ENCODE results near the gene TPRN. TPM values are rescaled to one million over a fixed set of nuclear protein-coding genes. Genes with fewer than 3 reads are reported as not detected.

The TPRN gene
- total and polyA plus RNA-seq, 2 experiments from 2014 or later = 6.4 to 29.2 TPM

DNA sequence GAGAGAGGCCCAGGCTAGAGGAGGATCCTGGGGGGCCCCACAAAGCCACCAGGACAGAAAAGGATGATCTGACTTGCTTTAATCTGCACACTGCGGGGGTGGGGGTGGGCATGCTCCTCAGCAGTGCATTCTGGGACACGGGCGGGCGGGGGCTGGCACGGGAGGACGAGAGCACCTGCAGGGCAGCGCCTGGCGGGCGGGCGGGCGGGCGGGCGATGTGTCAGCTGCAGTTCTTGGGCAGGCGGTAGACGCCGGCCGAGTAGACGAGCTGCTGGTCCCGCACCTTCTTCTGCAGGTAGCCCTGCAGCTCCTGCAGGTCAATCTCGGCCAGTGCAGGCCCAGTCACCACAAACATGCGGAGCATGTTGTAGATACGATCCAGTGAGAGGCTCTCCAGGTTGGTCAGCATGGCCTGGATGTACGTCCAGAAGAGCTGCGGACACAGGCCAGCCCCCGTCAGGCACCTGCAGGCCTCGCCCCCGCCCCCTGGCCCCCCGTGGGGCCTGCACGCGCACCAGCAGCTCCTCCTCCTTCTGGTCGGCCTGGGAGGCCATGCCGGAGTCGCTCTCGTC lies 25.7 kb downstream of the TPRN start (continued):
- TF ChIP-seq, protein P1, sequence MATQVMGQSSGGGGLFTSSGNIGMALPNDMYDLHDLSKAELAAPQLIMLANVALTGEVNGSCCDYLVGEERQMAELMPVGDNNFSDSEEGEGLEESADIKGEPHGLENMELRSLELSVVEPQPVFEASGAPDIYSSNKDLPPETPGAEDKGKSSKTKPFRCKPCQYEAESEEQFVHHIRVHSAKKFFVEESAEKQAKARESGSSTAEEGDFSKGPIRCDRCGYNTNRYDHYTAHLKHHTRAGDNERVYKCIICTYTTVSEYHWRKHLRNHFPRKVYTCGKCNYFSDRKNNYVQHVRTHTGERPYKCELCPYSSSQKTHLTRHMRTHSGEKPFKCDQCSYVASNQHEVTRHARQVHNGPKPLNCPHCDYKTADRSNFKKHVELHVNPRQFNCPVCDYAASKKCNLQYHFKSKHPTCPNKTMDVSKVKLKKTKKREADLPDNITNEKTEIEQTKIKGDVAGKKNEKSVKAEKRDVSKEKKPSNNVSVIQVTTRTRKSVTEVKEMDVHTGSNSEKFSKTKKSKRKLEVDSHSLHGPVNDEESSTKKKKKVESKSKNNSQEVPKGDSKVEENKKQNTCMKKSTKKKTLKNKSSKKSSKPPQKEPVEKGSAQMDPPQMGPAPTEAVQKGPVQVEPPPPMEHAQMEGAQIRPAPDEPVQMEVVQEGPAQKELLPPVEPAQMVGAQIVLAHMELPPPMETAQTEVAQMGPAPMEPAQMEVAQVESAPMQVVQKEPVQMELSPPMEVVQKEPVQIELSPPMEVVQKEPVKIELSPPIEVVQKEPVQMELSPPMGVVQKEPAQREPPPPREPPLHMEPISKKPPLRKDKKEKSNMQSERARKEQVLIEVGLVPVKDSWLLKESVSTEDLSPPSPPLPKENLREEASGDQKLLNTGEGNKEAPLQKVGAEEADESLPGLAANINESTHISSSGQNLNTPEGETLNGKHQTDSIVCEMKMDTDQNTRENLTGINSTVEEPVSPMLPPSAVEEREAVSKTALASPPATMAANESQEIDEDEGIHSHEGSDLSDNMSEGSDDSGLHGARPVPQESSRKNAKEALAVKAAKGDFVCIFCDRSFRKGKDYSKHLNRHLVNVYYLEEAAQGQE (IDR thresholded peaks at IDR 0.05; ENCODE audit: unreplicated experiment) = no peak
- TF ChIP-seq STAT1 (IDR thresholded peaks at IDR 0.05; ENCODE audit: unreplicated experiment) (no peak), NANOG (IDR thresholded peaks at IDR 0.05; ENCODE audit: borderline replicate concordance) (no peak), EZH2 (IDR thresholded peaks at IDR 0.05; ENCODE audit: low read depth, unreplicated experiment) (no peak), POLR2AphosphoS5 (IDR thresholded peaks at IDR 0.05; ENCODE audit: low read depth) (no peak), ZNF331 (CRISPR knock-in tag; IDR thresholded peaks at IDR 0.05; ENCODE audit: low read depth) (no peak), CREB1 (CRISPR knock-in tag; IDR thresholded peaks at IDR 0.05; ENCODE audit: low read depth) (no peak), JUNB (IDR thresholded peaks at IDR 0.05; ENCODE audit: unreplicated experiment) (no peak)
- TF ChIP-seq, protein P2, sequence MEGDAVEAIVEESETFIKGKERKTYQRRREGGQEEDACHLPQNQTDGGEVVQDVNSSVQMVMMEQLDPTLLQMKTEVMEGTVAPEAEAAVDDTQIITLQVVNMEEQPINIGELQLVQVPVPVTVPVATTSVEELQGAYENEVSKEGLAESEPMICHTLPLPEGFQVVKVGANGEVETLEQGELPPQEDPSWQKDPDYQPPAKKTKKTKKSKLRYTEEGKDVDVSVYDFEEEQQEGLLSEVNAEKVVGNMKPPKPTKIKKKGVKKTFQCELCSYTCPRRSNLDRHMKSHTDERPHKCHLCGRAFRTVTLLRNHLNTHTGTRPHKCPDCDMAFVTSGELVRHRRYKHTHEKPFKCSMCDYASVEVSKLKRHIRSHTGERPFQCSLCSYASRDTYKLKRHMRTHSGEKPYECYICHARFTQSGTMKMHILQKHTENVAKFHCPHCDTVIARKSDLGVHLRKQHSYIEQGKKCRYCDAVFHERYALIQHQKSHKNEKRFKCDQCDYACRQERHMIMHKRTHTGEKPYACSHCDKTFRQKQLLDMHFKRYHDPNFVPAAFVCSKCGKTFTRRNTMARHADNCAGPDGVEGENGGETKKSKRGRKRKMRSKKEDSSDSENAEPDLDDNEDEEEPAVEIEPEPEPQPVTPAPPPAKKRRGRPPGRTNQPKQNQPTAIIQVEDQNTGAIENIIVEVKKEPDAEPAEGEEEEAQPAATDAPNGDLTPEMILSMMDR (conservative IDR thresholded peaks at IDR 0.05; ENCODE audit: low read depth in 2 of 2) = no peak

DNA sequence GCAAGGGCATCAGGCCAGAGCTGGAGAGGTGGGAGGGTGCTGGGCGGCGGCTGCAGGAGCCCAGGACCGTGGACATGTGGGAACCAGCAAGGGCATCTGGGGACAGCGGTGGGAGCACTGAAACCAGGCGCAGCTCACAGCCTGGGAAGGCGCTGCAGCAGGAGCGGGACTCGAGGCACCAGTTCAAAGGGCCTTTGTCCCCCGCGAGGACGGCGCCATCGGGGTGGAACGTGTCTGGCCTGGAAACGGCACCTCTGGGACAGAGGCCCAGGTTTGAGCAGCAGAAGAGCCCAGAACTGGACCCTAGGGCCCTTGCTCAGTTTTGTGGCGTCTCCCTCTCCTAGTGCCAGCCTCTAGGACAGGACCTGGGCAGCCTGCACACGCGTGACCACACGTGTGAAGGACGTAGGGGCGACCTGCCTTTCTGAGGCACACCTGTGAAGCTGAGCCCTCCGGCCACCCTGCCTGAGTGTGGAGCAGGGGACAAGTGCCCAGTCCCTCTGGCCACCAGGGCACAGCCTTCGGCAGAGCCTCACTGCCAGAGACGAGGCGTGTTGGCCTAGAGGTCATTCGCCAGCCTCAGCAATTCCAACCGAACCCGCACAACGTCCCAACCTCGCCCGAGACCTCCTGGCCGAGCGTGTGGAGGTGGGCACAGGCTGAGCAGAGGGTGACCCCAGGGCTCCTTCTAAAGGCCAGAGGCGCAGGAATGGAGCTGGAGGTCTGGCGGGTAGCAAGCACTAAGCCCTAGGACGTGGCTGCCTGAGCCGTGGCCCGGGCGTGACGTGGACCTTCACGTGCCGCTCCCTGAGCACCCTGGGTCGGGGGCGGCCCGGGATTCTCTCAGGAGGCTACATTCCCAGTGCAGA lies 26.5 kb downstream of the TPRN start:
- H3K9me3 Mint-ChIP-seq = no peaks in the 10 kb centered on the region
- H3K4me3 Mint-ChIP-seq = no peak overlapping the region
- no peak overlapping the region for H3K27ac Mint-ChIP-seq
- Histone ChIP-seq H3K4me2 (no peak overlapping the region), H3K4me1 (ENCODE audit: insufficient read depth) (no peaks in the 10 kb centered on the region), H2AFZ (no peak overlapping the region), H3K27me3 (ENCODE audit: insufficient read depth) (peaks cover 26% of the 10 kb centered on the region), H3K27ac (ENCODE audit: low read depth) (no peak overlapping the region), H3K9me2 (ENCODE audit: insufficient read depth) (no peaks in the 10 kb centered on the region), H4K20me1 (replicated peaks; ENCODE audit: insufficient read depth) (no peaks in the 10 kb centered on the region), H3F3A (replicated peaks; ENCODE audit: low read depth) (peaks cover 7% of the 10 kb centered on the region; the same call in 1 of the 2 replicates), H3K79me2 (replicated peaks; ENCODE audit: insufficient read depth) (no peaks in the 10 kb centered on the region), H3K4me3 (no peak overlapping the region), H3K36me3 (ENCODE audit: insufficient read depth) (no peaks in the 10 kb centered on the region)
- H3K27me3 Mint-ChIP-seq (ENCODE audit: insufficient read depth, low read depth, poor library complexity) = peaks cover 24% of the 10 kb centered on the region
- peaks cover 4% of the 10 kb centered on the region; the same call in 1 of the 3 replicates for H3K36me3 Mint-ChIP-seq (ENCODE audit: low read depth)
- ATAC-seq (no peak), DNase-seq (ENCODE audit: low spot score) (no peak)
- H3K4me1 Mint-ChIP-seq = peaks cover 5% of the 10 kb centered on the region
- TF ChIP-seq, protein P2 (conservative IDR thresholded peaks at IDR 0.05; ENCODE audit: low read depth in 2 of 2) = no peak
- TF ChIP-seq NANOG (IDR thresholded peaks at IDR 0.05; ENCODE audit: borderline replicate concordance) = no peak
- TF ChIP-seq ZNF114 (CRISPR knock-in tag; IDR thresholded peaks at IDR 0.05) = no peak

Data from GM23338 (cell line).